Activated CD8-positive, alpha-beta memory T cell treated with anti-CD3 and anti-CD28 coated beads, Interleukin-2, amount 50 U/mL, for 4 hours (primary cell): ENCODE data around the gene EIF2S3.
"Not testable (repeated sequence)": the region's sequence is repeated elsewhere in the genome, so short reads cannot be mapped to it uniquely, and the experiment has no call there.

Source experiments
- DNase-seq: peaks from one replicate; pipeline ENCODE4 v3.0.0-alpha.2; 2020

EIF2S3 gene

GRCh38 chrX:24054182-24055042 lies at the start of gene EIF2S3:
EIF2S3 (plus strand) TSS chrX:24054956; CDS start chrX:24054969, 13 bp downstream.
- DNase-seq = peak; percentile 90

DNA sequence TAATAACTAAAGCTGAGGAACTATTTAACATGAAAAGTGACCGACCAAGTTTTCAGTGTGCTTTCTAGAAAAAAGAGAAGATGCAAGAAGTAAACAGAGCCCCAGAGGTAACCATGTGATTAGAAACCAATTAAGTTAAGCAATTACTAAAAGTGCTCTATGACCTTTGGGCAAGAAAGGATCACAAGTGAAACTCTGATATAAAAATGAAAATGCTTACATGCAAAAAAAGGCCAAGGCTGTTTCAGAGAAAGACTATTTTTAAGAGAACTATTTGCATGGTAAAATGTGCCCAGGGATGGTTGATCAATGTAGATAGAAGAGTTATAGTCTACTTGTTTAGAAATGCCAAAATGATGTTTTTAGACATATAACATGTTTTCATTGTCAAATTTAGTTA lies 49.7 kb upstream of the EIF2S3 start:
- no peak for DNase-seq

DNA sequence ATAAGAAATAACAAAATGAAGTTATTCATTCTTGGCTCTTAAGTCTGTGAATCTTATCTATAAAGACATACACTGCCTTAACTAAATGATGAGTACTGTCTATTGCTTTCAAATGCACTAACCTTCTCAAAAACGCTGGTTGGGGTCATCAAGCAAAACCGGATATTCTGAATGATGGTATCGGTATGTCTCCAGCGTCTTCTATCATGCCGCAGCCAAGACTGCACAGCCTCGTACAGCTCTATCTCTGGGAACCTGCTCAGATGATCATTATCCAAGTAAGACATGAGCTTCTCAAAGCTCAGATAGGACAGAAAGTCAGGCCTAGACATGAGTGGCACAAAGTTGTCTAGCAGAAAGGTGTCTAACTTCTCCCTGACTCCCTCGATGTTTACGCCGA lies 48.9 kb upstream of the EIF2S3 start:
- DNase-seq = no peak

DNA sequence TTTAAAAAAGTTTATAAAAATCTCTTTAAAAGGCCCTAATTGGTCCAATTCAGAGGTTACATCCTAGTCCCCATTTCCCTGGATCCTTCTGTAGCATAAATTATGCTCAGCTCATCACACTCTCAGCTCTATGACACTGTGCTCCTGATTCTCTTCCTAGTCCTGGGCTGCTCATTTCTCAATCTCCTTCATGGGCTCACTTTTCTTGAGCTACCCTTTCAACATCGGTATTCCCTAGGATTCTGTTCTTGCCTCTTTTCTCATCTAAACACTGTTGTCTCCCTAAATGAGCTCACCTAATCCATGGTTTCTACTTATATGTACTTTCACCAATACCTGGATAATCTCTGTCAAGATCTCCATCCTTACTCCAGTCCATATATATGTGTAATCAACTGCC lies 42.5 kb upstream of the EIF2S3 start:
- no peak for DNase-seq

DNA sequence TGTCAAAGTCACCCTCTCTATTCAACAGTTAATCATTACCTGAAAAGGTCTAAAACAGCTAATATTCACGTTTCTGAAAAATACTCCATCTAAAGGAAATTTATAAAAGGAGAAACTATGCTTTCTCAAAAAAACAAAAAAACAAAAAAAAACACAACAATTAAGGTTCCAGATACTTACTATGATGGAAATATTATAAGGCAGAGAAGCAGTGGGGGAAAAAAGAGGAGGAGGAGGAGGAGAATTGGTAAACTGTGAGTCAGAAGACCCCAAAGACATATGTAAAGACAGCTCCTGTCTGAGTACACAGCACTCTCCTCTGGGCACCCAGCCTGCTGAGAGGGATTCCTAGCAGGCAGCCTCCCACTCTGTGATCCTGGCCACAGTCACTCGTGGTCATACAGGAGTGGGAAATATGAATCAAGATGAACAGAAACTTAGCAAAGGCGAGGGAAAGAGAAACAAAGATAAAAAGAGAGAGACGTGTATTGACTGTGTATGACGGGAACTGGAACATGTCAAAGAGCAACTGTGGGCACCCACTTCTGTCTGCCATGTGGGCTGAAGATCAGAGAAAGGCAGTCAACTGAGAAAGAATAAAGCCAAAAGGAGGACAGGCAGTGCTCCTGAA lies 40.3 kb upstream of the EIF2S3 start:
- DNase-seq = peak; percentile 46

DNA sequence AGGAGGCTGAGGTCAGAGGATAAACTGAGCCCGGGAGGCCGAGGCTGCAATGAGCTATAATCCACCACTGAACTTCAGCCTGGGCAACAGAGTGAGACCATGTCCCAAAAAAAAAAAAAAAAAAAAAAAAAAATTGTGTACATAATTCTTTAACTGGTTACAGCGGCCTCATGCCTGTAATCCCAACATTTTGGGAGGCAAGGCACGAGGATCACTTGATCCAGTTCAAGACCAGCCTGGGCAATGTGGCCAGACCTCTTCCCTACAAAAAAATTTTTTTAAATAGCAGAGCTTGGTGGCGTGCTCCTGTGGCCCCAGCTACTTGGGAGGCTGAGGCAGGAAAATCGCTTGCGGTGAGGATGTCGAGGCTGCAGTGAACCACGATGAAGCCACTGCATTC lies 37.1 kb upstream of the EIF2S3 start:
- DNase-seq = no peak

- DNase-seq = no peak
Measured at GRCh38 chrX:24018809-24019208, 35.9 kb upstream of the EIF2S3 start.

GRCh38 chrX:24019448-24019847 lies 35.3 kb upstream of the EIF2S3 start:
- DNase-seq = no peak

- DNase-seq = no peak
Measured at GRCh38 chrX:24020306-24020876, 34.4 kb upstream of the EIF2S3 start.

- no peak for DNase-seq
Measured at GRCh38 chrX:24023544-24023943, 31.2 kb upstream of the EIF2S3 start.

GRCh38 chrX:24023972-24024669 lies 30.6 kb upstream of the EIF2S3 start:
- DNase-seq = no peak

- DNase-seq = peak; percentile 75
Measured at GRCh38 chrX:24024819-24025740, 29.7 kb upstream of the EIF2S3 start.

DNA sequence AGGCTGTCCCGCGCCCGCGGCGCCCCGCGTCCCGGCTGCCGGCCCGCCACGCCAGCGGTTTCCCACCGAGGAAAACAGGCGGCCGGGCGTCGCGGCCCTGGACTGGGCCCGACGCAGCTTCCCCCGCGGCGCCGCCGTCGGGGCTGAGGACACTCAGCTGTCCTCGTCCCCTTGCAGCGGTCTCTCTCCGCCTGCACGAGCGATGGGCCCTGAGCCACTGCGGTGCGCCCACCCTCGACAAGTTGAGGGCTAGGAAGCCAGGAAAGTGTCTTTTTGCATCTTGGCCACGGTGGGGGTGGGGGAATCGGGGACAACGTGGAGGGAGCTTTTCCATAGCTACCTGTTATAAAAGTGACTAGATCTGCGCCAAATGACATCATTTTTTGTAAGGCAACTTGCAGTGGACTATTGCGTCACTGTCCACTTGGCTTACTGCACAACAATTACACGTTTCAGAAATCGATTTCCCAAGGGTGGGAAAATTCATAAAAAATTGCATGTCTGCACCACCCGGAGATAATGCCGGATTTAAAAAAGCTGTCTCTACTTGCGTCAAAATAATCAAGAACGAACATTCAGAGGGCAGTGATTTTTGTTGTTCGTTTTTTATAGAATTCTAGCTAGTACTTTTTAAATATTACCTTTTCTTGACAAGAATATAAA lies 28.9 kb upstream of the EIF2S3 start:
- no peak for DNase-seq

- DNase-seq = no peak
Measured at GRCh38 chrX:24026432-24026831, 28.3 kb upstream of the EIF2S3 start.

GRCh38 chrX:24027086-24027485 lies 27.7 kb upstream of the EIF2S3 start, which contains the start of gene KLHL15:
KLHL15 (minus strand) TSS chrX:24027186; CDS start chrX:24006693, 20,493 bp downstream.
- no peak for DNase-seq

DNA sequence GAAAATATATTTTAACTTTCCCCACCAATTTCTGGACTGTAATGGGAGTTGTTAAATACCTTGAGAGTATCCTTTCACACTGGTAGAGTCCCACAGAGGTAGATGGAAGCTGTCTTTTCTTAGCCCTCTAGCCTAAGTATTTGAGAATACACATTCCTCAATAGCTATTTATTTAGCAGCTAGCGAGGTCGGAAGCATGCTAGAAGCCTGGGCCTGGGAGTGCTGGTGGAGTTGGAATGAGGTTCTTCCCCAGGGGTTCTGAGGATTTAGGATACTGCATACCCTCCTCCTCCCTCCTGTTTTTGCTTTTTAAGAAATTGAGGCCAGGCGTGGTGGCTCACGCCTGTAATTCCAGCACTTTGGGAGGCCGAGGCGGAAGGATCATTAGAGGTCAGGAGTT lies 26.8 kb upstream of the EIF2S3 start:
- no peak for DNase-seq

- no peak for DNase-seq
Measured at GRCh38 chrX:24030597-24030996, 24.2 kb upstream of the EIF2S3 start.

DNA sequence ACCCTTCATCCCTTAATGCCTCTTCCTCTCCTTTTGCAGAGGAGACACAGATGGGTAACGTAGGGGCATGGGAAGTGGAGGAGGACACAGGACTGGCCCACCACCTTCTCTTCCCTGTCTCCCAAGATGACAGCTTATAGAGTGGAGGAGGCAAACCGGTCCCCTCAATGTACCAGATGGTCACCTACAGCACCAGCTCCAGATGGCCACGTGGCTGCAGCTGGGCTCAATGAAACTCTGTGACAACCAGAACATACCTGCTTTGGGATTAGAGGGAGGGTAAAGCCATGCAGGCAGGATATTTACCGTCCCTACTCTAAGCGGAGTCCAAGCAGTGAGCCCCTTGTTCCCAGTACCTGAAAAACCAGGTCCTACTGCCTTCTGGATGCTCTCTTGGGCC lies 20.3 kb upstream of the EIF2S3 start:
- DNase-seq = no peak

- DNase-seq = no peak
Measured at GRCh38 chrX:24037729-24038128, 17.0 kb upstream of the EIF2S3 start.

- not testable (repeated sequence) for DNase-seq
Measured at GRCh38 chrX:24046060-24046459, 8.7 kb upstream of the EIF2S3 start.

- DNase-seq = not testable (repeated sequence)
Measured at GRCh38 chrX:24049643-24050042, 5.1 kb upstream of the EIF2S3 start.
